H9 (cell line): ENCODE measurements around the gene ERC2. TPM values are rescaled to one million over a fixed set of nuclear protein-coding genes. Genes with fewer than 3 reads are reported as not detected.

Experiments used
- DNase-seq: peaks from one replicate; pipeline ENCODE4 v3.0.0-alpha.2; 2017
- H2AFZ ChIP-seq: one replicate; pipeline ENCODE4 v1.6.1; 2013; ENCODE audit warnings: mild to moderate bottlenecking, low read length, control low read depth, moderate library complexity
- H2AK5ac ChIP-seq: 2 replicates; pipeline ENCODE4 v1.6.1; 2013; ENCODE audit warnings: low read length, control low read depth, mixed read lengths; ENCODE audit not compliant: insufficient read length
- H2BK120ac ChIP-seq: one replicate; pipeline ENCODE4 v1.6.1; 2013; ENCODE audit warnings: low read depth, mild to moderate bottlenecking, low read length, control low read depth, inconsistent platforms; ENCODE audit not compliant: poor library complexity, severe bottlenecking
- H2BK12ac ChIP-seq: 2 replicates; pipeline ENCODE4 v1.6.1; 2013; ENCODE audit warnings: low read length, control low read depth, mixed read lengths, low read depth; ENCODE audit not compliant: insufficient read length
- H2BK15ac ChIP-seq: 2 replicates; pipeline ENCODE4 v1.6.1; 2013; ENCODE audit warnings: low read depth, low read length, control low read depth
- H2BK20ac ChIP-seq: one replicate; pipeline ENCODE4 v1.6.1; 2013; ENCODE audit warnings: low read depth, mild to moderate bottlenecking, low read length, control low read depth, inconsistent platforms; ENCODE audit not compliant: poor library complexity, severe bottlenecking
- H2BK5ac ChIP-seq: 2 replicates; pipeline ENCODE4 v1.6.1; 2013; ENCODE audit warnings: low read length, control low read depth, mixed read lengths; ENCODE audit not compliant: insufficient read length
- H3K14ac ChIP-seq: 2 replicates; pipeline ENCODE4 v1.6.1; 2013; ENCODE audit warnings: low read length, control low read depth; ENCODE audit not compliant: insufficient read depth
- H3K18ac ChIP-seq: 2 replicates; pipeline ENCODE4 v1.6.1; 2013; ENCODE audit warnings: low read depth, mild to moderate bottlenecking, mixed read lengths, low read length, control low read depth; ENCODE audit not compliant: insufficient read length
- H3K23ac ChIP-seq: 2 replicates; pipeline ENCODE4 v1.6.1; 2013; ENCODE audit warnings: low read length, control low read depth, mixed read lengths, low read depth; ENCODE audit not compliant: insufficient read length
- H3K23me2 ChIP-seq: 2 replicates; pipeline ENCODE4 v1.6.1; 2013; ENCODE audit warnings: low read depth, mild to moderate bottlenecking, mixed read lengths, low read length, control low read depth; ENCODE audit not compliant: insufficient read length, poor library complexity, severe bottlenecking
- H3K27ac ChIP-seq: 2 replicates; pipeline ENCODE4 v1.5.1; 2013; ENCODE audit warnings: low read length, control low read depth, mixed read lengths, low read depth; ENCODE audit not compliant: insufficient read length
- H3K27me3 ChIP-seq: 2 replicates; pipeline ENCODE4 v1.6.1; 2013; ENCODE audit warnings: low read length, control low read depth, inconsistent platforms; ENCODE audit not compliant: insufficient read depth
- H3K4ac ChIP-seq: 2 replicates; pipeline ENCODE4 v1.6.1; 2013; ENCODE audit warnings: low read depth, mild to moderate bottlenecking, control low read depth, inconsistent platforms, low read length, moderate library complexity
- H3K4me1 ChIP-seq: 2 replicates; pipeline ENCODE4 v1.6.1; 2013; ENCODE audit warnings: low read length, control low read depth, inconsistent platforms; ENCODE audit not compliant: insufficient read depth
- H3K4me2 ChIP-seq: 2 replicates; pipeline ENCODE4 v1.6.1; 2013; ENCODE audit warnings: low read length, control low read depth, mixed read lengths; ENCODE audit not compliant: insufficient read length, insufficient read depth
- H3K56ac ChIP-seq: 2 replicates; pipeline ENCODE4 v1.6.1; 2013; ENCODE audit warnings: low read depth, mild to moderate bottlenecking, mixed read lengths, low read length, control low read depth; ENCODE audit not compliant: insufficient read length
- H3K79me1 ChIP-seq: 2 replicates; pipeline ENCODE4 v1.6.1; 2013; ENCODE audit warnings: low read depth, mild to moderate bottlenecking, moderate library complexity, low read length, control low read depth, inconsistent platforms; ENCODE audit not compliant: insufficient read depth, poor library complexity, severe bottlenecking
- H3K79me2 ChIP-seq: 2 replicates; pipeline ENCODE4 v1.6.1; 2013; ENCODE audit warnings: low read length, control low read depth, inconsistent platforms; ENCODE audit not compliant: insufficient read depth
- H3K9ac ChIP-seq: 2 replicates; pipeline ENCODE4 v1.6.1; 2013; ENCODE audit warnings: low read length, control low read depth, mixed read lengths; ENCODE audit not compliant: insufficient read length; ENCODE audit errors: extremely low read depth
- H3K9me3 ChIP-seq: one replicate; pipeline ENCODE4 v1.6.1; 2013; ENCODE audit warnings: low read depth, low read length, inconsistent platforms; ENCODE audit not compliant: control insufficient read depth
- H3T11ph ChIP-seq: one replicate; pipeline ENCODE4 v1.6.1; 2013; ENCODE audit warnings: mild to moderate bottlenecking, low read length, control low read depth, inconsistent platforms
- H4K20me1 ChIP-seq: one replicate; pipeline ENCODE4 v1.6.1; 2013; ENCODE audit not compliant: control insufficient read depth, insufficient read length, insufficient read depth
- H4K5ac ChIP-seq: 2 replicates; pipeline ENCODE4 v1.6.1; 2013; ENCODE audit warnings: low read depth, mild to moderate bottlenecking, mixed read lengths, low read length, control low read depth; ENCODE audit not compliant: insufficient read length
- H4K8ac ChIP-seq: replicated peaks from 2 replicates; pipeline ENCODE4 v1.6.1; 2013; ENCODE audit warnings: low read length, control low read depth, mixed read lengths, low read depth; ENCODE audit not compliant: insufficient read length
- H4K91ac ChIP-seq: 2 replicates; pipeline ENCODE4 v1.6.1; 2013; ENCODE audit warnings: low read depth, mild to moderate bottlenecking, moderate library complexity, mixed read lengths, low read length, control low read depth; ENCODE audit not compliant: insufficient read length
- H3K27ac Mint-ChIP-seq, 3 experiments: 2 replicates in 2 of 3; 3 replicates in 1 of 3; pipeline ENCODE4 v1.8.0; 2020 to 2021; ENCODE audit warnings: mixed read lengths in 3 of 3, mild to moderate bottlenecking in 1 of 3, moderate library complexity in 1 of 3
- H3K27me3 Mint-ChIP-seq: 2 replicates; pipeline ENCODE4 v1.8.0; 2021; ENCODE audit warnings: low read depth, mild to moderate bottlenecking, moderate library complexity, mixed read lengths
- H3K36me3 Mint-ChIP-seq, 3 experiments: 2 replicates in 2 of 3; 3 replicates in 1 of 3; pipeline ENCODE4 v1.8.0; 2020 to 2021; ENCODE audit warnings: low read depth in 3 of 3, mixed read lengths in 3 of 3; ENCODE audit not compliant: insufficient read depth in 1 of 3
- H3K4me1 Mint-ChIP-seq, 2 experiments: 2 replicates each; pipeline ENCODE4 v1.8.0; 2020; ENCODE audit warnings: mixed read lengths in 2 of 2
- H3K4me3 Mint-ChIP-seq, 2 experiments: 2 replicates in 1 of 2; 3 replicates in 1 of 2; pipeline ENCODE4 v1.8.0; 2020 to 2021; ENCODE audit warnings: mild to moderate bottlenecking in 2 of 2, mixed read lengths in 2 of 2, moderate library complexity in 1 of 2
- H3K9me3 Mint-ChIP-seq, 2 experiments: 2 replicates in 1 of 2; 3 replicates in 1 of 2; pipeline ENCODE4 v1.8.0; 2020; ENCODE audit warnings: mild to moderate bottlenecking in 2 of 2, mixed read lengths in 2 of 2, moderate library complexity in 1 of 2
- CTCF ChIP-seq: fragments of 200-600 bp; sonication (generic); conservative IDR thresholded peaks from 3 replicates; pipeline ENCODE4 v1.8.0; 2021; ENCODE audit warnings: antibody characterized with exemption, mild to moderate bottlenecking
- WGBS: extraction: QIAGEN DNeasy Blood & Tissue Kit; methylation state at CpG from one replicate; pipeline ENCODE4 v1.1.7; 2013; ENCODE audit warnings: missing lambda C conversion rate, low lambda C conversion rate, mixed read lengths; ENCODE audit not compliant: insufficient read length; ENCODE audit errors: extremely low coverage; 5-methylcytosine and 5-hydroxymethylcytosine counted together
- total RNA-seq: library from RNA; stranded (reverse); gene quantifications from 2 replicates; pipeline ENCODE4 v1.2.1, GENCODE V29; 2021

The ERC2 gene
- total RNA-seq, 1 experiment from 2014 or later: 15.4 TPM

GRCh38 chr3:56294286-56294685 lies 174.0 kb downstream of the ERC2 start:
- Histone ChIP-seq H3K23me2 (no peaks in the 10 kb centered on the region), H4K20me1 (no peaks in the 10 kb centered on the region), H4K8ac (no peak overlapping the region), H2BK5ac (no peak overlapping the region), H3K79me2 (no peaks in the 10 kb centered on the region), H2AFZ (no peak overlapping the region), H3K4me2 (no peak overlapping the region), H4K5ac (no peak overlapping the region), H3K27me3 (no peaks in the 10 kb centered on the region), H3K9ac (no peak overlapping the region), H2BK12ac (no peak overlapping the region), H3K79me1 (no peaks in the 10 kb centered on the region), H2AK5ac (no peak overlapping the region), H3K4ac (no peak overlapping the region), H3K4me1 (no peaks in the 10 kb centered on the region), H2BK15ac (no peak overlapping the region), H3K14ac (no peak overlapping the region), H3K56ac (no peak overlapping the region), H2BK120ac (no peak overlapping the region), H3K9me3 (no peaks in the 10 kb centered on the region), H3K23ac (no peak overlapping the region), H3K18ac (no peak overlapping the region), H4K91ac (no peak overlapping the region), H3T11ph (no peak overlapping the region), H2BK20ac (no peak overlapping the region), H3K27ac (no peak overlapping the region)
- Mint-ChIP-seq H3K36me3 (peaks cover 12 to 18% (median 14%) of the 10 kb centered on the region in 3 experiments), H3K9me3 (no peaks in the 10 kb centered on the region), H3K4me3 (no peak overlapping the region), H3K27me3 (no peaks in the 10 kb centered on the region), H3K27ac (no peak overlapping the region), H3K4me1 (peaks cover 19 to 21% of the 10 kb centered on the region in 2 experiments)
- TF ChIP-seq CTCF: no peak
- DNase-seq: no peak
- WGBS: no CpG with 5 or more reads among the region's 1 CpG
